C4-2B (cell line): ENCODE results near the gene NOX5.

Experiments
- H3K27ac ChIP-seq: fragments of 450-650 bp; 2 replicates; pipeline ENCODE4 v1.5.1; 2017
- CTCF ChIP-seq: fragments of 450-650 bp; conservative IDR thresholded peaks from 2 replicates; pipeline ENCODE4 v1.5.1; 2017; ENCODE audit warnings: mild to moderate bottlenecking
- ZFX ChIP-seq: fragments of 450-650 bp; IDR thresholded peaks from 2 replicates; pipeline ENCODE4 v1.6.1; 2017

NOX5 gene

GRCh38 chr15:69035205-69035917 is 20.9 kb downstream of the NOX5 start:
- H3K27ac ChIP-seq, result peak overlapping the region; percentile 64

GRCh38 chr15:69035918-69036258 is 21.4 kb downstream of the NOX5 start:
- peak overlapping the region; percentile 64 for H3K27ac ChIP-seq
- TF ChIP-seq CTCF (peak; percentile 64), ZFX (no peak)

More at GRCh38 chr15:69035205-69035917, 20.9 kb downstream of the NOX5 start:
- TF ChIP-seq ZFX (no peak), CTCF (peak; percentile 82)

- no peak overlapping the region for H3K27ac ChIP-seq
- no peak for TF ChIP-seq ZFX
- no peak for TF ChIP-seq CTCF
Observed at GRCh38 chr15:69036826-69037225, 22.3 kb downstream of the NOX5 start.

- TF ChIP-seq ZFX (no peak), CTCF (no peak)
- no peak overlapping the region for H3K27ac ChIP-seq
Observed at GRCh38 chr15:69037482-69037881, 23.0 kb downstream of the NOX5 start.

GRCh38 chr15:69037977-69038376 is 23.5 kb downstream of the NOX5 start:
- H3K27ac ChIP-seq, result no peak overlapping the region
- TF ChIP-seq CTCF (no peak), ZFX (no peak)

GRCh38 chr15:69038508-69038907 is 24.0 kb downstream of the NOX5 start:
- no peak overlapping the region for H3K27ac ChIP-seq
- no peak for TF ChIP-seq ZFX
- no peak for TF ChIP-seq CTCF

- no peak for TF ChIP-seq ZFX
- no peak for TF ChIP-seq CTCF
- H3K27ac ChIP-seq, result no peak overlapping the region
Observed at GRCh38 chr15:69039516-69040225, 25.2 kb downstream of the NOX5 start.
